ENCODE data around the gene WNT5A. TPM values are rescaled to one million over a fixed set of nuclear protein-coding genes. Genes with fewer than 3 reads are reported as not detected.

WNT5A gene
- total RNA-seq, 4 donors from 2014 or later = 8.7 to 16.1 (median 10.8) TPM

GRCh38 chr3:55480911-55481743 lies 6.0 kb downstream of the WNT5A start:
- WGBS, 2 donors = 3 to 4% methylated on average over 40 to 42 of the region's 42 CpGs
- DNase-seq (ENCODE audit: low spot score in 2 of 2) = no peak
- TF ChIP-seq POLR2A (IDR thresholded peaks at IDR 0.05) = no peak
- no peak for TF ChIP-seq CTCF (IDR thresholded peaks at IDR 0.05)
- H3K4me3 ChIP-seq (ENCODE audit: low read depth, poor library complexity, severe bottlenecking) = peak overlapping the region; percentile 17
- intact Hi-C loops (cut with DNase I; ENCODE audit: low total_unique reads) = loop anchor here (5.0 kb wide), 1 partner anchor 241 kb away; no protein-coding TSS in a partner anchor

GRCh38 chr3:55477306-55478303 lies 9.5 kb downstream of the WNT5A start:
- DNase-seq (ENCODE audit: low spot score in 2 of 2) = no peak
- no peak overlapping the region for H3K4me3 ChIP-seq (ENCODE audit: low read depth, poor library complexity, severe bottlenecking)
- intact Hi-C loops (cut with DNase I; ENCODE audit: low total_unique reads) = no loop called here
- WGBS, 2 donors = 79 to 83% methylated on average over 9 of the region's 9 CpGs
- TF ChIP-seq POLR2A (IDR thresholded peaks at IDR 0.05) (no peak), CTCF (IDR thresholded peaks at IDR 0.05) (no peak)

GRCh38 chr3:55476515-55476914 lies 10.6 kb downstream of the WNT5A start:
- intact Hi-C loops (cut with DNase I; ENCODE audit: low total_unique reads) = no loop called here
- no peak overlapping the region for H3K4me3 ChIP-seq (ENCODE audit: low read depth, poor library complexity, severe bottlenecking)
- TF ChIP-seq POLR2A (IDR thresholded peaks at IDR 0.05) = no peak
- no peak for TF ChIP-seq CTCF (IDR thresholded peaks at IDR 0.05)
- no peak for DNase-seq (ENCODE audit: low spot score in 2 of 2)
- 74 to 86% methylated on average over 3 of the region's 3 CpGs for WGBS, 2 donors

GRCh38 chr3:55474213-55474632 lies 12.9 kb downstream of the WNT5A start:
- 87 to 91% methylated on average over 25 to 44 of the region's 44 CpGs for WGBS, 2 donors
- H3K4me3 ChIP-seq (ENCODE audit: low read depth, poor library complexity, severe bottlenecking) = no peak overlapping the region
- intact Hi-C loops (cut with DNase I; ENCODE audit: low total_unique reads) = no loop called here
- TF ChIP-seq CTCF (IDR thresholded peaks at IDR 0.05) (no peak), POLR2A (IDR thresholded peaks at IDR 0.05) (no peak)
- no peak for DNase-seq (ENCODE audit: low spot score in 2 of 2)

- TF ChIP-seq CTCF (IDR thresholded peaks at IDR 0.05) (no peak), POLR2A (IDR thresholded peaks at IDR 0.05) (no peak)
- intact Hi-C loops (cut with DNase I; ENCODE audit: low total_unique reads) = no loop called here
- no peak for DNase-seq (ENCODE audit: low spot score in 2 of 2)
- no peak overlapping the region for H3K4me3 ChIP-seq (ENCODE audit: low read depth, poor library complexity, severe bottlenecking)
- WGBS, 2 donors = 87 to 91% methylated on average over 6 of the region's 6 CpGs
Observed at GRCh38 chr3:55473788-55474187, 13.3 kb downstream of the WNT5A start.

Data from lower leg skin (tissue), 4 donors.